Natural killer cell (primary cell): Measurements from ENCODE around the gene FGF12. TPM values are rescaled to one million over a fixed set of nuclear protein-coding genes. Genes with fewer than 3 reads are reported as not detected.

Experiments
- ATAC-seq, 3 donors: fragments of 150-1000 bp in 2 of 3; fragments of 200-7000 bp in 1 of 3; cut with Tn5 transposase; 1 replicate in 1 of 3; 2 replicates in 2 of 3; pipeline ENCODE4 v1.10.0; 2021; ENCODE audit warnings: mild to moderate bottlenecking in 2 of 3, moderate library complexity in 2 of 3
- DNase-seq, 2 donors: peaks; one replicate each; pipeline versions ENCODE4 v3.0.0 to v3.0.0-alpha.2; 2013 to 2021; ENCODE audit warnings: mixed read lengths in 1 of 2
- H3K27ac ChIP-seq: one replicate; pipeline ENCODE4 v1.5.1; 2013; ENCODE audit warnings: mild to moderate bottlenecking, low read length
- H3K27me3 ChIP-seq: one replicate; pipeline ENCODE4 v1.6.1; 2013; ENCODE audit warnings: low read length; ENCODE audit not compliant: control insufficient read depth, insufficient read depth
- H3K36me3 ChIP-seq: one replicate; pipeline ENCODE4 v1.6.1; 2013; ENCODE audit warnings: low read length; ENCODE audit not compliant: control insufficient read depth, insufficient read depth
- H3K4me1 ChIP-seq: one replicate; pipeline ENCODE4 v1.6.1; 2013; ENCODE audit warnings: low read length; ENCODE audit not compliant: control insufficient read depth, insufficient read depth
- H3K4me3 ChIP-seq: one replicate; pipeline ENCODE4 v1.5.1; 2013; ENCODE audit warnings: low read length
- H3K9me3 ChIP-seq: one replicate; pipeline ENCODE4 v1.6.1; 2013; ENCODE audit warnings: low read length; ENCODE audit not compliant: control insufficient read depth, insufficient read depth
- H3K27ac Mint-ChIP-seq, 2 donors: one replicate each; pipeline ENCODE4 v1.8.0; 2022; ENCODE audit warnings: mild to moderate bottlenecking in 2 of 2, mixed read lengths in 2 of 2, moderate library complexity in 1 of 2
- H3K27me3 Mint-ChIP-seq, 2 donors: one replicate each; pipeline ENCODE4 v1.8.0; 2022; ENCODE audit warnings: low read depth in 2 of 2, mixed read lengths in 2 of 2
- H3K36me3 Mint-ChIP-seq: one replicate; pipeline ENCODE4 v1.8.0; 2022; ENCODE audit warnings: mixed read lengths
- H3K4me1 Mint-ChIP-seq, 2 donors: one replicate each; pipeline ENCODE4 v1.8.0; 2022; ENCODE audit warnings: mixed read lengths in 2 of 2
- H3K4me3 Mint-ChIP-seq: one replicate; pipeline ENCODE4 v1.8.0; 2022; ENCODE audit warnings: mild to moderate bottlenecking, moderate library complexity, mixed read lengths
- H3K9me3 Mint-ChIP-seq, 2 donors: one replicate each; pipeline ENCODE4 v1.8.0; 2022; ENCODE audit warnings: mixed read lengths in 2 of 2
- CTCF ChIP-seq: fragments of 200-600 bp; IDR thresholded peaks from one replicate; pipeline ENCODE4 v1.8.0; 2022; ENCODE audit warnings: antibody characterized with exemption
- WGBS: methylation state at CpG from one replicate; pipeline ENCODE4 v1.1.7; 2013; ENCODE audit warnings: missing lambda C conversion rate; ENCODE audit not compliant: insufficient coverage; 5-methylcytosine and 5-hydroxymethylcytosine counted together
- intact Hi-C: fragments of 100-400 bp; cut with micrococcal nuclease; formaldehyde crosslinking; loops from one replicate; pipeline ENCODE4 v1.14.2; 2022
- total RNA-seq, 4 donors: library from RNA; stranded (reverse); fragments of 120-200 nt in 1 of 4; gene quantifications; one replicate each; pipeline versions ENCODE4 v1.2.3 to v1.2.4, GENCODE V29; 2013 to 2022

FGF12 gene
- total RNA-seq, 3 donors from 2014 or later (not counting 1 experiment from before 2014, with no cell fraction given) = not detected

GRCh38 chr3:192645437-192645836 lies 81.9 kb downstream of the FGF12 start:
- DNase-seq (no peak), ATAC-seq (no peak)
- Histone ChIP-seq H3K27ac (no peak overlapping the region), H3K9me3 (no peaks in the 10 kb centered on the region), H3K4me3 (no peak overlapping the region), H3K27me3 (no peaks in the 10 kb centered on the region), H3K4me1 (no peaks in the 10 kb centered on the region), H3K36me3 (no peaks in the 10 kb centered on the region)
- Mint-ChIP-seq H3K4me1 (no peaks in the 10 kb centered on the region), H3K36me3 (no peaks in the 10 kb centered on the region), H3K9me3 (peaks cover 15 to 18% of the 10 kb centered on the region in 2 donors), H3K27ac (no peak overlapping the region), H3K27me3 (no peaks in the 10 kb centered on the region), H3K4me3 (no peak overlapping the region)
- intact Hi-C loops = no loop called here
- 0% methylated on average over 1 of the region's 1 CpG for WGBS
- TF ChIP-seq CTCF = no peak

GRCh38 chr3:192642651-192643050 lies 84.7 kb downstream of the FGF12 start:
- TF ChIP-seq CTCF = no peak
- 84% methylated on average over 4 of the region's 5 CpGs for WGBS
- Mint-ChIP-seq H3K27ac (no peak overlapping the region), H3K4me3 (no peak overlapping the region), H3K27me3 (no peaks in the 10 kb centered on the region), H3K9me3 (peaks cover 16 to 17% of the 10 kb centered on the region in 2 donors), H3K4me1 (no peaks in the 10 kb centered on the region), H3K36me3 (no peaks in the 10 kb centered on the region)
- Histone ChIP-seq H3K27ac (no peak overlapping the region), H3K4me1 (no peaks in the 10 kb centered on the region), H3K9me3 (no peaks in the 10 kb centered on the region), H3K36me3 (no peaks in the 10 kb centered on the region), H3K27me3 (no peaks in the 10 kb centered on the region), H3K4me3 (no peak overlapping the region)
- intact Hi-C loops = no loop called here
- ATAC-seq (no peak), DNase-seq (no peak)

GRCh38 chr3:192641919-192642318 lies 85.4 kb downstream of the FGF12 start:
- H3K27me3 Mint-ChIP-seq = no peaks in the 10 kb centered on the region
- H3K36me3 Mint-ChIP-seq = no peaks in the 10 kb centered on the region

More at GRCh38 chr3:192641919-192642318, 85.4 kb downstream of the FGF12 start:
- Histone ChIP-seq H3K9me3 (no peaks in the 10 kb centered on the region), H3K4me3 (no peak overlapping the region), H3K27ac (no peak overlapping the region), H3K36me3 (no peaks in the 10 kb centered on the region), H3K27me3 (no peaks in the 10 kb centered on the region), H3K4me1 (no peaks in the 10 kb centered on the region)
- Mint-ChIP-seq H3K9me3 (peaks cover 16 to 17% of the 10 kb centered on the region in 2 donors), H3K27ac (no peak overlapping the region), H3K4me1 (no peaks in the 10 kb centered on the region), H3K4me3 (no peak overlapping the region)
- intact Hi-C loops = no loop called here
- ATAC-seq (no peak), DNase-seq (no peak)
- WGBS = 73% methylated on average over 4 of the region's 6 CpGs
- no peak for TF ChIP-seq CTCF
